OCI-LY1 (cell line): ENCODE results near the gene TNFRSF14.

ENCODE experiments used
- H2AFZ ChIP-seq: fragments of 200-600 bp; sonication (generic), shearing (Covaris generic); 2 replicates; pipeline ENCODE4 v1.6.0; 2014; ENCODE audit warnings: antibody characterized with exemption, mild to moderate bottlenecking, low read length
- H3F3A ChIP-seq: fragments of 200-600 bp; sonication (generic), shearing (Covaris generic); 2 replicates; pipeline ENCODE4 v1.6.0; 2014; ENCODE audit warnings: mild to moderate bottlenecking, antibody characterized with exemption, low read length, moderate library complexity; ENCODE audit not compliant: insufficient read depth
- H3K27ac ChIP-seq: fragments of 200-600 bp; sonication (generic); 2 replicates; pipeline ENCODE4 v1.5.1; 2014; ENCODE audit warnings: low read length, mixed run types, mild to moderate bottlenecking, low read depth; ENCODE audit not compliant: poor library complexity, severe bottlenecking
- H3K27me3 ChIP-seq: fragments of 200-600 bp; sonication (generic); 2 replicates; pipeline ENCODE4 v1.6.0; 2014; ENCODE audit warnings: antibody characterized with exemption, mild to moderate bottlenecking, low read length, moderate library complexity; ENCODE audit not compliant: insufficient read depth
- H3K36me3 ChIP-seq: fragments of 200-600 bp; sonication (generic); 2 replicates; pipeline ENCODE4 v1.6.1; 2014; ENCODE audit warnings: mild to moderate bottlenecking, antibody characterized with exemption, low read length, moderate library complexity, mixed read lengths; ENCODE audit not compliant: insufficient read depth
- H3K4me1 ChIP-seq: fragments of 200-600 bp; sonication (generic); 2 replicates; pipeline ENCODE4 v1.5.1; 2014; ENCODE audit warnings: mild to moderate bottlenecking, low read length, moderate library complexity; ENCODE audit not compliant: insufficient read depth, severe bottlenecking
- H3K4me2 ChIP-seq: fragments of 200-600 bp; sonication (generic), shearing (Covaris generic); 2 replicates; pipeline ENCODE4 v1.6.1; 2014; ENCODE audit warnings: low read length
- H3K4me3 ChIP-seq: fragments of 200-600 bp; sonication (generic); 2 replicates; pipeline ENCODE4 v1.5.1; 2014; ENCODE audit warnings: low read length, low read depth, mild to moderate bottlenecking, mixed read lengths; ENCODE audit not compliant: poor library complexity, severe bottlenecking
- H3K79me2 ChIP-seq: fragments of 200-600 bp; shearing (Covaris generic); 2 replicates; pipeline ENCODE4 v1.6.1; 2016; ENCODE audit warnings: mixed run types, low read length, mixed read lengths; ENCODE audit not compliant: insufficient read depth
- H3K9ac ChIP-seq: fragments of 200-600 bp; sonication (generic), shearing (Covaris generic); 2 replicates; pipeline ENCODE4 v1.6.1; 2014; ENCODE audit warnings: mild to moderate bottlenecking, low read length, mixed read lengths
- H3K9me2 ChIP-seq: fragments of 200-600 bp; sonication (generic), shearing (Covaris generic); 2 replicates; pipeline ENCODE4 v1.6.1; 2014; ENCODE audit warnings: low read depth, mild to moderate bottlenecking, low read length, mixed read lengths
- H3K9me3 ChIP-seq: fragments of 200-600 bp; shearing (Covaris generic); 2 replicates; pipeline ENCODE4 v1.6.1; 2014; ENCODE audit warnings: low read length, mixed read lengths
- H4K20me1 ChIP-seq: fragments of 200-600 bp; sonication (generic), shearing (Covaris generic); 2 replicates; pipeline ENCODE4 v1.6.0; 2016; ENCODE audit warnings: mild to moderate bottlenecking, low read length; ENCODE audit not compliant: insufficient read depth
- EZH2 ChIP-seq: fragments of 200-600 bp; sonication (generic), shearing (Covaris generic); IDR thresholded peaks from 2 replicates; pipeline ENCODE4 v1.8.0; 2017; ENCODE audit warnings: borderline replicate concordance, mixed run types, mild to moderate bottlenecking, antibody characterized with exemption, low read length, moderate library complexity, mixed read lengths
- TF ChIP-seq, protein P1 (sequence below): fragments of 200-600 bp; sonication (generic), shearing (Covaris generic); IDR thresholded peaks from 2 replicates; pipeline ENCODE4 v1.5.1; 2017; ENCODE audit warnings: mild to moderate bottlenecking, antibody characterized with exemption, low read length, moderate library complexity, mixed read lengths

Gene TNFRSF14

DNA sequence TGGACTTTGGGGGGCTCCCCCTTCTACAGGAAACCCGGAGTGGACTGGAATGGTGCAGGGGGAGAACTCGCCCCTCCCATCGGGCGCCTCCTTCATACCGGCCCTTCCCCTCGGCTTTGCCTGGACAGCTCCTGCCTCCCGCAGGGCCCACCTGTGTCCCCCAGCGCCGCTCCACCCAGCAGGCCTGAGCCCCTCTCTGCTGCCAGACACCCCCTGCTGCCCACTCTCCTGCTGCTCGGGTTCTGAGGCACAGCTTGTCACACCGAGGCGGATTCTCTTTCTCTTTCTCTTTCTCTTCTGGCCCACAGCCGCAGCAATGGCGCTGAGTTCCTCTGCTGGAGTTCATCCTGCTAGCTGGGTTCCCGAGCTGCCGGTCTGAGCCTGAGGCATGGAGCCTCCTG lies at the start of gene TNFRSF14:
Gene TNFRSF14, plus strand, starts transcription at position 95 of the 401 bp plus-strand sequence. Its CDS starts 294 bp downstream, at position 389.
- no peak for TF ChIP-seq EZH2
- TF ChIP-seq, protein P1, sequence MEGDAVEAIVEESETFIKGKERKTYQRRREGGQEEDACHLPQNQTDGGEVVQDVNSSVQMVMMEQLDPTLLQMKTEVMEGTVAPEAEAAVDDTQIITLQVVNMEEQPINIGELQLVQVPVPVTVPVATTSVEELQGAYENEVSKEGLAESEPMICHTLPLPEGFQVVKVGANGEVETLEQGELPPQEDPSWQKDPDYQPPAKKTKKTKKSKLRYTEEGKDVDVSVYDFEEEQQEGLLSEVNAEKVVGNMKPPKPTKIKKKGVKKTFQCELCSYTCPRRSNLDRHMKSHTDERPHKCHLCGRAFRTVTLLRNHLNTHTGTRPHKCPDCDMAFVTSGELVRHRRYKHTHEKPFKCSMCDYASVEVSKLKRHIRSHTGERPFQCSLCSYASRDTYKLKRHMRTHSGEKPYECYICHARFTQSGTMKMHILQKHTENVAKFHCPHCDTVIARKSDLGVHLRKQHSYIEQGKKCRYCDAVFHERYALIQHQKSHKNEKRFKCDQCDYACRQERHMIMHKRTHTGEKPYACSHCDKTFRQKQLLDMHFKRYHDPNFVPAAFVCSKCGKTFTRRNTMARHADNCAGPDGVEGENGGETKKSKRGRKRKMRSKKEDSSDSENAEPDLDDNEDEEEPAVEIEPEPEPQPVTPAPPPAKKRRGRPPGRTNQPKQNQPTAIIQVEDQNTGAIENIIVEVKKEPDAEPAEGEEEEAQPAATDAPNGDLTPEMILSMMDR = no peak
- Histone ChIP-seq H3K4me3 (peak within 1 kb of the TSS; percentile 46), H3K4me2 (peak within 1 kb of the TSS; percentile 61), H3K27me3 (no peaks in the 10 kb centered on the region), H3K9me2 (no peaks in the 10 kb centered on the region), H3K9me3 (no peaks in the 10 kb centered on the region), H3K79me2 (no peaks in the 10 kb centered on the region), H2AFZ (no peak within 1 kb of the TSS), H4K20me1 (no peaks in the 10 kb centered on the region), H3K36me3 (no peaks in the 10 kb centered on the region), H3F3A (no peaks in the 10 kb centered on the region), H3K4me1 (peaks cover 12% of the 10 kb centered on the region), H3K9ac (peak within 1 kb of the TSS; percentile 18; the same call in 1 of the 2 replicates), H3K27ac (no peak within 1 kb of the TSS)

GRCh38 chr1:2506901-2507565 lies 49.1 kb upstream of the TNFRSF14 start:
- no peak overlapping the region for H2AFZ ChIP-seq
- no peak overlapping the region for H3K4me2 ChIP-seq
- no peak overlapping the region for H3K9ac ChIP-seq
- no peak overlapping the region for H3K27ac ChIP-seq
- no peaks in the 10 kb centered on the region for H3K4me1 ChIP-seq
- TF ChIP-seq EZH2 = no peak
- TF ChIP-seq, protein P1 = no peak
- peaks cover 7% of the 10 kb centered on the region; the same call in 1 of the 2 replicates for H3K27me3 ChIP-seq
- peaks cover 42% of the 10 kb centered on the region for H3K36me3 ChIP-seq
- H3K9me3 ChIP-seq = no peaks in the 10 kb centered on the region
- H3K9me2 ChIP-seq = no peaks in the 10 kb centered on the region
- no peaks in the 10 kb centered on the region for H3K79me2 ChIP-seq
- H3F3A ChIP-seq = no peaks in the 10 kb centered on the region
- no peaks in the 10 kb centered on the region for H4K20me1 ChIP-seq
- no peak overlapping the region for H3K4me3 ChIP-seq

DNA sequence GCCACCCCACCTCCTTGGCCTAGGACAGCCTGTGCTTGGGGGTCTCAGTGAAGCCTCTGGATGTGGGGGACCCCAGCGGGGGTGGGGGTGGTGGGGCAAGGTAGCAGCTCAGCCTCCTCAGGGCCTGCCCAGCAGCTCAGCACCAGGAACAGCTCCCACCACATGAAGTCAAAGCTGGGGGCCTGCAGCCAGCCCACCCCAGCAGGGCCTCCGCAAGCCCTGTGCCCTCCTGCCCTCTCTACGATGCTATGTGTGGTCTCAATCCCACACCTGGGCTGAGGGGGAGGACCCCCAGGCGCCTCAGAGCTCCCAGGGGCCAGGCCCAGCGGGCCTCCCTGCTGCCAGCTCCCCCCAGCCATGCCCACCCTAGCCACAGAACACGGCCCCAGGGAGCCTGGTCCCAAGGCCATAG lies 48.4 kb upstream of the TNFRSF14 start:
- no peak overlapping the region for H3K4me2 ChIP-seq
- peaks cover 6% of the 10 kb centered on the region; the same call in 1 of the 2 replicates for H3K27me3 ChIP-seq
- no peaks in the 10 kb centered on the region for H4K20me1 ChIP-seq
- H3F3A ChIP-seq = no peaks in the 10 kb centered on the region
- H3K4me3 ChIP-seq = no peak overlapping the region
- H3K4me1 ChIP-seq = no peaks in the 10 kb centered on the region
- H2AFZ ChIP-seq = no peak overlapping the region
- no peaks in the 10 kb centered on the region for H3K79me2 ChIP-seq
- H3K27ac ChIP-seq = no peak overlapping the region
- TF ChIP-seq, protein P1 = no peak
- no peak for TF ChIP-seq EZH2
- no peaks in the 10 kb centered on the region for H3K9me3 ChIP-seq
- no peak overlapping the region for H3K9ac ChIP-seq
- no peaks in the 10 kb centered on the region for H3K9me2 ChIP-seq
- H3K36me3 ChIP-seq = peaks cover 49% of the 10 kb centered on the region
